Tibial nerve (tissue), 4 donors: ENCODE data around the gene SMARCC1. TPM values are rescaled to one million over a fixed set of nuclear protein-coding genes. Genes with fewer than 3 reads are reported as not detected.

ENCODE experiments used
- DNase-seq, 2 donors: peaks; one replicate each; pipeline ENCODE4 v3.0.0-alpha.2; 2019; ENCODE audit warnings: low spot score in 2 of 2
- H3K27ac ChIP-seq, 4 donors: fragments of 200-600 bp; sonication (generic) in 3 of 4; one replicate each; pipeline ENCODE4 v1.5.1; 2017 to 2019; ENCODE audit warnings: mild to moderate bottlenecking in 1 of 4
- H3K27me3 ChIP-seq, 2 donors: fragments of 200-600 bp; sonication (generic) in 1 of 2; one replicate each; pipeline versions ENCODE4 v1.5.1 to v1.6.0; 2017 to 2019
- H3K36me3 ChIP-seq, 3 donors: fragments of 200-600 bp; sonication (generic); one replicate each; pipeline ENCODE4 v1.5.1; 2018 to 2019
- H3K4me1 ChIP-seq, 4 donors: fragments of 200-600 bp; sonication (generic) in 3 of 4; one replicate each; pipeline ENCODE4 v1.5.1; 2017 to 2019
- H3K4me3 ChIP-seq, 4 donors: fragments of 200-600 bp; sonication (generic) in 3 of 4; one replicate each; pipeline ENCODE4 v1.5.1; 2017 to 2019; ENCODE audit warnings: mild to moderate bottlenecking in 1 of 4, moderate library complexity in 1 of 4
- H3K9me3 ChIP-seq, 4 donors: fragments of 200-600 bp; sonication (generic) in 3 of 4; one replicate each; pipeline ENCODE4 v1.5.1; 2017 to 2019
- EP300 ChIP-seq, 2 donors: sonication (generic); formaldehyde crosslinking; IDR thresholded peaks; one replicate each; pipeline ENCODE4 v1.6.1; 2017; ENCODE audit warnings: antibody characterized with exemption in 2 of 2, mild to moderate bottlenecking in 1 of 2
- POLR2A ChIP-seq, 2 donors: fragments of 450-650 bp; IDR thresholded peaks; one replicate each; pipeline ENCODE4 v1.6.1; 2017; ENCODE audit warnings: antibody characterized with exemption in 2 of 2, mild to moderate bottlenecking in 2 of 2, moderate library complexity in 2 of 2
- WGBS, 2 donors: methylation state at CpG; one replicate each; pipeline ENCODE4 v1.1.5; 2018; 5-methylcytosine and 5-hydroxymethylcytosine counted together
- total RNA-seq, 4 donors: library from RNA; depleted of rRNA; stranded (reverse); fragments of >200 nt; gene quantifications; one replicate each; pipeline ENCODE4 v1.1.0, GENCODE V29; 2016
- TF ChIP-seq, protein P1 (sequence below), 5 experiments: fragments of 200-600 bp in 3 of 5; fragments of 450-650 bp in 2 of 5; sonication (generic) in 3 of 5; IDR thresholded peaks; one replicate each; pipeline ENCODE4 v1.5.1; 2016 to 2019; ENCODE audit warnings: antibody characterized with exemption in 5 of 5, mild to moderate bottlenecking in 3 of 5, moderate library complexity in 2 of 5

Gene SMARCC1
- total RNA-seq, 4 donors from 2014 or later, result 27.8 to 37.4 (median 36.1) TPM

GRCh38 chr3:47799733-47800132 lies 18.0 kb upstream of the SMARCC1 start:
- DNase-seq, result no peak
- TF ChIP-seq POLR2A (IDR thresholded peaks at IDR 0.05), result no peak
- TF ChIP-seq, protein P1, sequence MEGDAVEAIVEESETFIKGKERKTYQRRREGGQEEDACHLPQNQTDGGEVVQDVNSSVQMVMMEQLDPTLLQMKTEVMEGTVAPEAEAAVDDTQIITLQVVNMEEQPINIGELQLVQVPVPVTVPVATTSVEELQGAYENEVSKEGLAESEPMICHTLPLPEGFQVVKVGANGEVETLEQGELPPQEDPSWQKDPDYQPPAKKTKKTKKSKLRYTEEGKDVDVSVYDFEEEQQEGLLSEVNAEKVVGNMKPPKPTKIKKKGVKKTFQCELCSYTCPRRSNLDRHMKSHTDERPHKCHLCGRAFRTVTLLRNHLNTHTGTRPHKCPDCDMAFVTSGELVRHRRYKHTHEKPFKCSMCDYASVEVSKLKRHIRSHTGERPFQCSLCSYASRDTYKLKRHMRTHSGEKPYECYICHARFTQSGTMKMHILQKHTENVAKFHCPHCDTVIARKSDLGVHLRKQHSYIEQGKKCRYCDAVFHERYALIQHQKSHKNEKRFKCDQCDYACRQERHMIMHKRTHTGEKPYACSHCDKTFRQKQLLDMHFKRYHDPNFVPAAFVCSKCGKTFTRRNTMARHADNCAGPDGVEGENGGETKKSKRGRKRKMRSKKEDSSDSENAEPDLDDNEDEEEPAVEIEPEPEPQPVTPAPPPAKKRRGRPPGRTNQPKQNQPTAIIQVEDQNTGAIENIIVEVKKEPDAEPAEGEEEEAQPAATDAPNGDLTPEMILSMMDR (IDR thresholded peaks at IDR 0.05), result peak in 1 of 5 experiments; percentile 6
- Histone ChIP-seq H3K36me3 (no peaks in the 10 kb centered on the region), H3K9me3 (no peaks in the 10 kb centered on the region), H3K27ac (no peak overlapping the region), H3K4me1 (peaks cover 0 to 24% (median 9%) of the 10 kb centered on the region in 4 donors), H3K4me3 (no peak overlapping the region), H3K27me3 (no peaks in the 10 kb centered on the region)
- WGBS, 2 donors, result 90 to 93% methylated on average over 4 of the region's 4 CpGs

- 83 to 86% methylated on average over 4 of the region's 4 CpGs for WGBS, 2 donors
Observed at GRCh38 chr3:47794544-47794943, 12.9 kb upstream of the SMARCC1 start.

DNA sequence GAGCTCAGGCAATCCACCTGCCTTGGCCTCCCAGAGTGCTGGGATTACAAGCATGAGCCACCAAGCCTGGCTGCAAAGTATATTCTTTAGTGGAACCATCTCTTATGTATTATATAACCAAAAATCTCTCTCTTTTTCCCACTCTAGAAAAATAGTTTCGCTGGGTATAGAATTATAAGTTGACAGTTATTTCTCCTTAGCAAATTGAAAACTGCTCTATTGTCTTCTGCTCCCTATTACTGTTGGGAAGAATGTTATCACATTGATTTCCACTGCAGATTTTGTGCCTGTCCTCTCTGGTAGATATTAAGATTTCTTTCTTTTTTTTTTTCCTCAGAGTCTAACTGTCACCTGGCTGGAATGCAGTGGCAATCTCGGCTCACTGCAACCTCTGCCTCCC lies 11.0 kb upstream of the SMARCC1 start:
- Histone ChIP-seq H3K4me1 (peaks cover 0 to 3% (median 0%) of the 10 kb centered on the region in 4 donors), H3K4me3 (no peak overlapping the region), H3K36me3 (no peaks in the 10 kb centered on the region), H3K9me3 (no peaks in the 10 kb centered on the region), H3K27me3 (no peaks in the 10 kb centered on the region), H3K27ac (no peak overlapping the region)
- TF ChIP-seq, protein P1 (IDR thresholded peaks at IDR 0.05), result no peak
- TF ChIP-seq POLR2A (IDR thresholded peaks at IDR 0.05) (no peak), EP300 (IDR thresholded peaks at IDR 0.05) (no peak)
- 95 to 100% methylated on average over 2 of the region's 2 CpGs for WGBS, 2 donors
- no peak for DNase-seq

More at GRCh38 chr3:47794544-47794943, 12.9 kb upstream of the SMARCC1 start:
- no peaks in the 10 kb centered on the region for H3K9me3 ChIP-seq
- H3K27me3 ChIP-seq, result no peaks in the 10 kb centered on the region
- no peaks in the 10 kb centered on the region for H3K36me3 ChIP-seq
- H3K4me3 ChIP-seq, result no peak overlapping the region
- TF ChIP-seq EP300 (IDR thresholded peaks at IDR 0.05) (no peak), POLR2A (IDR thresholded peaks at IDR 0.05) (no peak)
- H3K27ac ChIP-seq, result no peak overlapping the region
- DNase-seq, result no peak
- peaks cover 0 to under 1% (median 0%) of the 10 kb centered on the region in 4 donors for H3K4me1 ChIP-seq

GRCh38 chr3:47791193-47791855 lies 9.6 kb upstream of the SMARCC1 start:
- no peak overlapping the region for H3K27ac ChIP-seq
- H3K36me3 ChIP-seq, result no peaks in the 10 kb centered on the region
- no peak overlapping the region for H3K4me3 ChIP-seq
- no peaks in the 10 kb centered on the region for H3K27me3 ChIP-seq
- H3K9me3 ChIP-seq, result no peaks in the 10 kb centered on the region
- WGBS, 2 donors, result 84 to 89% methylated on average over 16 of the region's 16 CpGs
- DNase-seq, result no peak
- peaks cover 0 to 3% (median 0%) of the 10 kb centered on the region in 4 donors for H3K4me1 ChIP-seq
- TF ChIP-seq POLR2A (IDR thresholded peaks at IDR 0.05), result no peak
- TF ChIP-seq EP300 (IDR thresholded peaks at IDR 0.05), result no peak
- TF ChIP-seq, protein P1 (IDR thresholded peaks at IDR 0.05), result no peak

DNA sequence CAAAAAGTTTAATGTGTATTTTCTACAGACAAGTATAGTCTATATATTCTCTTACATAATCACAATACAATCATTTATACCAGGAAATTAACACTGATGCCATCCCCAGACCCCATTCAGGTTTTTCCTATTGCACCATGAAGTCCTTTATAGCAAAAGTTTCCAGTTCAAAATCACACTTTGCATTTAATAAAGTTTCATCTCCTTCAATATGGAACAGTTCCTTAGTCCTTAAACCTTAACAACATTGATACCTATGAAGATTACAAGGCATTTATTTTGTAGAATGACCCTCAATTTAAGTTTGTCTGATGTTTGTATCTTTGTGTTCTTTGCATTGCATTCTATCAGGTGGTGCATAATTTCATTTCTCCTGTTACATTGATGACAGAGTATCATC lies 2.0 kb upstream of the SMARCC1 start:
- Histone ChIP-seq H3K4me3 (no peak overlapping the region), H3K4me1 (peaks cover 0 to 33% (median 15%) of the 10 kb centered on the region in 4 donors), H3K27ac (no peak overlapping the region), H3K36me3 (no peaks in the 10 kb centered on the region), H3K27me3 (no peaks in the 10 kb centered on the region), H3K9me3 (no peaks in the 10 kb centered on the region)
- TF ChIP-seq, protein P1 (IDR thresholded peaks at IDR 0.05), result no peak
- TF ChIP-seq POLR2A (IDR thresholded peaks at IDR 0.05) (no peak), EP300 (IDR thresholded peaks at IDR 0.05) (no peak)
- no peak for DNase-seq
